ENCODE results near the gene DDX55.

DNA sequence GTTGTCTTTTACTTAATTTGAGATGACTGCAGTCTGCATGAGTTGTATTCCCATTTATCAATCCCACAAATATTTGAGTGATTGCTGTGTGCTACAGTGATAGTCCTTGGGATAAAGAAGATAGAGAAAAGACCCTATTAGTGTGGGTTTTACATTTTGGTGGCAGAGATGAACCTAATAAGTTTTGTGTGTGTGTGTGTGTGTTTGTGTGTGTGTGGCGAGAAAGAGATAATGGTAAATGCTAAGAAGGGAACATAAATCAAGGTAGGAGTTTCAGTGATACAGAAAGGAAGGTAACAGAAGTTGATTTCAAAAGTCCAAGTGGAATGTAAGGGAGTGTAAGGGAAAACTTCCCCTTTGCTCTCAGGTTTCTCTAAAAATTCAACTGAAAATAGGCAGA, 2.6 kb upstream of the DDX55 start:
- TF ChIP-seq, protein P1, sequence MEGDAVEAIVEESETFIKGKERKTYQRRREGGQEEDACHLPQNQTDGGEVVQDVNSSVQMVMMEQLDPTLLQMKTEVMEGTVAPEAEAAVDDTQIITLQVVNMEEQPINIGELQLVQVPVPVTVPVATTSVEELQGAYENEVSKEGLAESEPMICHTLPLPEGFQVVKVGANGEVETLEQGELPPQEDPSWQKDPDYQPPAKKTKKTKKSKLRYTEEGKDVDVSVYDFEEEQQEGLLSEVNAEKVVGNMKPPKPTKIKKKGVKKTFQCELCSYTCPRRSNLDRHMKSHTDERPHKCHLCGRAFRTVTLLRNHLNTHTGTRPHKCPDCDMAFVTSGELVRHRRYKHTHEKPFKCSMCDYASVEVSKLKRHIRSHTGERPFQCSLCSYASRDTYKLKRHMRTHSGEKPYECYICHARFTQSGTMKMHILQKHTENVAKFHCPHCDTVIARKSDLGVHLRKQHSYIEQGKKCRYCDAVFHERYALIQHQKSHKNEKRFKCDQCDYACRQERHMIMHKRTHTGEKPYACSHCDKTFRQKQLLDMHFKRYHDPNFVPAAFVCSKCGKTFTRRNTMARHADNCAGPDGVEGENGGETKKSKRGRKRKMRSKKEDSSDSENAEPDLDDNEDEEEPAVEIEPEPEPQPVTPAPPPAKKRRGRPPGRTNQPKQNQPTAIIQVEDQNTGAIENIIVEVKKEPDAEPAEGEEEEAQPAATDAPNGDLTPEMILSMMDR (IDR thresholded peaks at IDR 0.05) = no peak
- no peak for TF ChIP-seq POLR2A (IDR thresholded peaks at IDR 0.05)

Measured in adrenal gland (tissue), 5 donors.